H9 (cell line): ENCODE data around the gene ZNF467. TPM values are rescaled to one million over a fixed set of nuclear protein-coding genes. Genes with fewer than 3 reads are reported as not detected.

ENCODE experiments used
- DNase-seq: peaks from one replicate; pipeline ENCODE4 v3.0.0-alpha.2; 2017
- H2AFZ ChIP-seq: one replicate; pipeline ENCODE4 v1.6.1; 2013; ENCODE audit warnings: mild to moderate bottlenecking, low read length, control low read depth, moderate library complexity
- H2AK5ac ChIP-seq: 2 replicates; pipeline ENCODE4 v1.6.1; 2013; ENCODE audit warnings: low read length, control low read depth, mixed read lengths; ENCODE audit not compliant: insufficient read length
- H2BK120ac ChIP-seq: one replicate; pipeline ENCODE4 v1.6.1; 2013; ENCODE audit warnings: low read depth, mild to moderate bottlenecking, low read length, control low read depth, inconsistent platforms; ENCODE audit not compliant: poor library complexity, severe bottlenecking
- H2BK12ac ChIP-seq: 2 replicates; pipeline ENCODE4 v1.6.1; 2013; ENCODE audit warnings: low read length, control low read depth, mixed read lengths, low read depth; ENCODE audit not compliant: insufficient read length
- H2BK15ac ChIP-seq: 2 replicates; pipeline ENCODE4 v1.6.1; 2013; ENCODE audit warnings: low read depth, low read length, control low read depth
- H2BK20ac ChIP-seq: one replicate; pipeline ENCODE4 v1.6.1; 2013; ENCODE audit warnings: low read depth, mild to moderate bottlenecking, low read length, control low read depth, inconsistent platforms; ENCODE audit not compliant: poor library complexity, severe bottlenecking
- H2BK5ac ChIP-seq: 2 replicates; pipeline ENCODE4 v1.6.1; 2013; ENCODE audit warnings: low read length, control low read depth, mixed read lengths; ENCODE audit not compliant: insufficient read length
- H3K14ac ChIP-seq: 2 replicates; pipeline ENCODE4 v1.6.1; 2013; ENCODE audit warnings: low read length, control low read depth; ENCODE audit not compliant: insufficient read depth
- H3K18ac ChIP-seq: 2 replicates; pipeline ENCODE4 v1.6.1; 2013; ENCODE audit warnings: low read depth, mild to moderate bottlenecking, mixed read lengths, low read length, control low read depth; ENCODE audit not compliant: insufficient read length
- H3K23ac ChIP-seq: 2 replicates; pipeline ENCODE4 v1.6.1; 2013; ENCODE audit warnings: low read length, control low read depth, mixed read lengths, low read depth; ENCODE audit not compliant: insufficient read length
- H3K23me2 ChIP-seq: 2 replicates; pipeline ENCODE4 v1.6.1; 2013; ENCODE audit warnings: low read depth, mild to moderate bottlenecking, mixed read lengths, low read length, control low read depth; ENCODE audit not compliant: insufficient read length, poor library complexity, severe bottlenecking
- H3K27ac ChIP-seq: 2 replicates; pipeline ENCODE4 v1.5.1; 2013; ENCODE audit warnings: low read length, control low read depth, mixed read lengths, low read depth; ENCODE audit not compliant: insufficient read length
- H3K27me3 ChIP-seq: 2 replicates; pipeline ENCODE4 v1.6.1; 2013; ENCODE audit warnings: low read length, control low read depth, inconsistent platforms; ENCODE audit not compliant: insufficient read depth
- H3K4ac ChIP-seq: 2 replicates; pipeline ENCODE4 v1.6.1; 2013; ENCODE audit warnings: low read depth, mild to moderate bottlenecking, control low read depth, inconsistent platforms, low read length, moderate library complexity
- H3K4me1 ChIP-seq: 2 replicates; pipeline ENCODE4 v1.6.1; 2013; ENCODE audit warnings: low read length, control low read depth, inconsistent platforms; ENCODE audit not compliant: insufficient read depth
- H3K4me2 ChIP-seq: 2 replicates; pipeline ENCODE4 v1.6.1; 2013; ENCODE audit warnings: low read length, control low read depth, mixed read lengths; ENCODE audit not compliant: insufficient read length, insufficient read depth
- H3K56ac ChIP-seq: 2 replicates; pipeline ENCODE4 v1.6.1; 2013; ENCODE audit warnings: low read depth, mild to moderate bottlenecking, mixed read lengths, low read length, control low read depth; ENCODE audit not compliant: insufficient read length
- H3K79me1 ChIP-seq: 2 replicates; pipeline ENCODE4 v1.6.1; 2013; ENCODE audit warnings: low read depth, mild to moderate bottlenecking, moderate library complexity, low read length, control low read depth, inconsistent platforms; ENCODE audit not compliant: insufficient read depth, poor library complexity, severe bottlenecking
- H3K79me2 ChIP-seq: 2 replicates; pipeline ENCODE4 v1.6.1; 2013; ENCODE audit warnings: low read length, control low read depth, inconsistent platforms; ENCODE audit not compliant: insufficient read depth
- H3K9ac ChIP-seq: 2 replicates; pipeline ENCODE4 v1.6.1; 2013; ENCODE audit warnings: low read length, control low read depth, mixed read lengths; ENCODE audit not compliant: insufficient read length; ENCODE audit errors: extremely low read depth
- H3K9me3 ChIP-seq: one replicate; pipeline ENCODE4 v1.6.1; 2013; ENCODE audit warnings: low read depth, low read length, inconsistent platforms; ENCODE audit not compliant: control insufficient read depth
- H3T11ph ChIP-seq: one replicate; pipeline ENCODE4 v1.6.1; 2013; ENCODE audit warnings: mild to moderate bottlenecking, low read length, control low read depth, inconsistent platforms
- H4K20me1 ChIP-seq: one replicate; pipeline ENCODE4 v1.6.1; 2013; ENCODE audit not compliant: control insufficient read depth, insufficient read length, insufficient read depth
- H4K5ac ChIP-seq: 2 replicates; pipeline ENCODE4 v1.6.1; 2013; ENCODE audit warnings: low read depth, mild to moderate bottlenecking, mixed read lengths, low read length, control low read depth; ENCODE audit not compliant: insufficient read length
- H4K8ac ChIP-seq: replicated peaks from 2 replicates; pipeline ENCODE4 v1.6.1; 2013; ENCODE audit warnings: low read length, control low read depth, mixed read lengths, low read depth; ENCODE audit not compliant: insufficient read length
- H4K91ac ChIP-seq: 2 replicates; pipeline ENCODE4 v1.6.1; 2013; ENCODE audit warnings: low read depth, mild to moderate bottlenecking, moderate library complexity, mixed read lengths, low read length, control low read depth; ENCODE audit not compliant: insufficient read length
- H3K27ac Mint-ChIP-seq, 3 experiments: 2 replicates in 2 of 3; 3 replicates in 1 of 3; pipeline ENCODE4 v1.8.0; 2020 to 2021; ENCODE audit warnings: mixed read lengths in 3 of 3, mild to moderate bottlenecking in 1 of 3, moderate library complexity in 1 of 3
- H3K27me3 Mint-ChIP-seq: 2 replicates; pipeline ENCODE4 v1.8.0; 2021; ENCODE audit warnings: low read depth, mild to moderate bottlenecking, moderate library complexity, mixed read lengths
- H3K36me3 Mint-ChIP-seq, 3 experiments: 2 replicates in 2 of 3; 3 replicates in 1 of 3; pipeline ENCODE4 v1.8.0; 2020 to 2021; ENCODE audit warnings: low read depth in 3 of 3, mixed read lengths in 3 of 3; ENCODE audit not compliant: insufficient read depth in 1 of 3
- H3K4me1 Mint-ChIP-seq, 2 experiments: 2 replicates each; pipeline ENCODE4 v1.8.0; 2020; ENCODE audit warnings: mixed read lengths in 2 of 2
- H3K4me3 Mint-ChIP-seq, 2 experiments: 2 replicates in 1 of 2; 3 replicates in 1 of 2; pipeline ENCODE4 v1.8.0; 2020 to 2021; ENCODE audit warnings: mild to moderate bottlenecking in 2 of 2, mixed read lengths in 2 of 2, moderate library complexity in 1 of 2
- H3K9me3 Mint-ChIP-seq, 2 experiments: 2 replicates in 1 of 2; 3 replicates in 1 of 2; pipeline ENCODE4 v1.8.0; 2020; ENCODE audit warnings: mild to moderate bottlenecking in 2 of 2, mixed read lengths in 2 of 2, moderate library complexity in 1 of 2
- WGBS: extraction: QIAGEN DNeasy Blood & Tissue Kit; methylation state at CpG from one replicate; pipeline ENCODE4 v1.1.7; 2013; ENCODE audit warnings: missing lambda C conversion rate, low lambda C conversion rate, mixed read lengths; ENCODE audit not compliant: insufficient read length; ENCODE audit errors: extremely low coverage; 5-methylcytosine and 5-hydroxymethylcytosine counted together
- total RNA-seq: library from RNA; stranded (reverse); gene quantifications from 2 replicates; pipeline ENCODE4 v1.2.1, GENCODE V29; 2021
- TF ChIP-seq, protein P1 (sequence below): fragments of 200-600 bp; sonication (generic); conservative IDR thresholded peaks from 3 replicates; pipeline ENCODE4 v1.8.0; 2021; ENCODE audit warnings: antibody characterized with exemption, mild to moderate bottlenecking

The ZNF467 gene
- total RNA-seq, 1 experiment from 2014 or later, result 0.31 TPM

DNA sequence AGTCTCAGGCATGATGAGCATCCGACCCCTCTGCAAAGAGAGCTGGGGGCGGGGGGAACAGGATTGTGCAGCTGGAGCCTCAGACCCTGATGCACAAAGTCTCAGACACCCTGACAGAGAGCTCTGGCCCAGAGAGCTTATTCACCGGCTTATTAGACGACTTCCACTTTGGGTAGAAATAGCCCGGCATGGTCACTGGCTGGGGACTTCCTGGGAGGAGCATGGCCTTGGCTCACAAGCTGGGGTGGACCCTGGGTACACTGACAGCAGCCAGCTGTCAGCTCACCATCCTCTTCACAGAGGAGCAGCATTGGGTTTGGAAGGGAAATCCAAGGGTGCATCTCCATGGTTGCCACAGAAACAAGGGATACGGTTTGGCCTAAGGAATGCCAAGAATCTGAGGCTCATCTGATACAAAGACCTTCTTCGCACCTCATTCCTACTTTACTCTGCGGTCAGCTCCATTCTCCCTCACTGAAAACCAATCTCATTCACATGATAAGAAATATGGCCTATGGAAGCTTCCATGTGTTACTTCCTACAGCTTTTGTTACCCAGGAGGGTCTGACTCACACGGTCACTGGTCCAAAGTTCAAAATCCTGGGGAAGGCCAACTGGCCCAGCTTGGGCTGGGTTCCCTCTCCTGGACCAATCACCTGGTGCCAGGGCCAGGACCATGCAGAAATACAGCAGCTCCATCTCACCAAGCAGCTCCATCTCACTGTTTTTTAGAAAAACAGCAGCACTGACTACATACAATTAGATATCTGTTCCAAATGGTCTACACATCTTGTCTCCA, 25.1 kb downstream of the ZNF467 start:
- WGBS, result no CpG with 5 or more reads among the region's 9 CpGs
- peak; percentile 46 for DNase-seq

More for the DNA sequence above, 25.1 kb downstream of the ZNF467 start:
- H3K79me1 ChIP-seq, result no peaks in the 10 kb centered on the region
- H4K20me1 ChIP-seq, result no peaks in the 10 kb centered on the region
- no peak overlapping the region for H2AK5ac ChIP-seq
- peaks cover 3 to 12% of the 10 kb centered on the region in 2 experiments for H3K4me1 Mint-ChIP-seq
- TF ChIP-seq, protein P1, sequence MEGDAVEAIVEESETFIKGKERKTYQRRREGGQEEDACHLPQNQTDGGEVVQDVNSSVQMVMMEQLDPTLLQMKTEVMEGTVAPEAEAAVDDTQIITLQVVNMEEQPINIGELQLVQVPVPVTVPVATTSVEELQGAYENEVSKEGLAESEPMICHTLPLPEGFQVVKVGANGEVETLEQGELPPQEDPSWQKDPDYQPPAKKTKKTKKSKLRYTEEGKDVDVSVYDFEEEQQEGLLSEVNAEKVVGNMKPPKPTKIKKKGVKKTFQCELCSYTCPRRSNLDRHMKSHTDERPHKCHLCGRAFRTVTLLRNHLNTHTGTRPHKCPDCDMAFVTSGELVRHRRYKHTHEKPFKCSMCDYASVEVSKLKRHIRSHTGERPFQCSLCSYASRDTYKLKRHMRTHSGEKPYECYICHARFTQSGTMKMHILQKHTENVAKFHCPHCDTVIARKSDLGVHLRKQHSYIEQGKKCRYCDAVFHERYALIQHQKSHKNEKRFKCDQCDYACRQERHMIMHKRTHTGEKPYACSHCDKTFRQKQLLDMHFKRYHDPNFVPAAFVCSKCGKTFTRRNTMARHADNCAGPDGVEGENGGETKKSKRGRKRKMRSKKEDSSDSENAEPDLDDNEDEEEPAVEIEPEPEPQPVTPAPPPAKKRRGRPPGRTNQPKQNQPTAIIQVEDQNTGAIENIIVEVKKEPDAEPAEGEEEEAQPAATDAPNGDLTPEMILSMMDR, result no peak
- H2BK120ac ChIP-seq, result no peak overlapping the region
- no peak overlapping the region for H2BK15ac ChIP-seq
- no peak overlapping the region for H4K91ac ChIP-seq
- peaks cover 33% of the 10 kb centered on the region for H3K27me3 Mint-ChIP-seq
- no peak overlapping the region for H3K27ac Mint-ChIP-seq
- H3K4ac ChIP-seq, result no peak overlapping the region
- H3K4me1 ChIP-seq, result no peaks in the 10 kb centered on the region
- H2AFZ ChIP-seq, result no peak overlapping the region
- no peak overlapping the region for H4K8ac ChIP-seq
- no peak overlapping the region for H3K9ac ChIP-seq
- H3K79me2 ChIP-seq, result no peaks in the 10 kb centered on the region
- H3K27ac ChIP-seq, result no peak overlapping the region
- no peaks in the 10 kb centered on the region for H3K23me2 ChIP-seq
- H4K5ac ChIP-seq, result no peak overlapping the region
- H3K4me2 ChIP-seq, result no peak overlapping the region
- H2BK5ac ChIP-seq, result no peak overlapping the region
- H2BK20ac ChIP-seq, result no peak overlapping the region
- H3K27me3 ChIP-seq, result no peaks in the 10 kb centered on the region
- H3K23ac ChIP-seq, result no peak overlapping the region
- no peak overlapping the region for H3T11ph ChIP-seq
- H3K56ac ChIP-seq, result no peak overlapping the region
- no peak overlapping the region for H3K14ac ChIP-seq
- no peaks in the 10 kb centered on the region for H3K9me3 ChIP-seq
- H3K4me3 Mint-ChIP-seq, result no peak overlapping the region
- H3K36me3 Mint-ChIP-seq, result no peaks in the 10 kb centered on the region
- peak overlapping the region; percentile 11 for H3K18ac ChIP-seq
- H2BK12ac ChIP-seq, result no peak overlapping the region
- peaks cover 2 to 4% of the 10 kb centered on the region in 2 experiments; a peak in 2 of 5 replicates for H3K9me3 Mint-ChIP-seq
